IMR-90 (cell line): ENCODE measurements around the gene ZNF831. TPM values are rescaled to one million over a fixed set of nuclear protein-coding genes. Genes with fewer than 3 reads are reported as not detected.

Experiments used
- ATAC-seq: fragments of 200-7000 bp; cut with Tn5 transposase; 2 replicates; pipeline ENCODE4 v1.9.1; 2020; ENCODE audit warnings: low read depth, mild to moderate bottlenecking, moderate library complexity
- BruUV-seq: library from RNA; stranded (reverse); fragments of 400-500 nt; replicated peaks from 2 replicates; lab custom pipeline; 2021; lab: Mats Ljungman, UMichigan
- CTCF ChIA-PET: fragments of 300-600 bp; formaldehyde crosslinking; extraction: SDS; loops from one replicate; lab custom pipeline; 2021; ENCODE audit warnings: antibody characterized with exemption; lab: Yijun Ruan, JAX
- POLR2A ChIA-PET: fragments of 300-600 bp; sonication (Branson Sonifier 250); formaldehyde crosslinking; loops from one replicate; lab custom pipeline; 2022; ENCODE audit warnings: antibody characterized with exemption; ENCODE audit not compliant: unreplicated experiment; lab: Charles Lee
- DNase-seq: peaks from one replicate; pipeline ENCODE4 v3.0.0; 2013
- H2AFZ ChIP-seq: replicated peaks from 2 replicates; pipeline ENCODE3; 2013; ENCODE audit warnings: low read length, mild to moderate bottlenecking; ENCODE audit not compliant: poor library complexity
- H2AK5ac ChIP-seq: 2 replicates; pipeline ENCODE4 v1.6.1; 2013; ENCODE audit warnings: low read depth, low read length, inconsistent platforms
- H2AK9ac ChIP-seq: replicated peaks from 2 replicates; pipeline ENCODE3; 2013; ENCODE audit warnings: mild to moderate bottlenecking, low read depth, low read length, moderate library complexity; ENCODE audit not compliant: poor library complexity
- H2BK120ac ChIP-seq: 2 replicates; pipeline ENCODE4 v1.6.1; 2013; ENCODE audit warnings: low read depth, low read length, inconsistent platforms
- H2BK15ac ChIP-seq: 3 replicates; pipeline ENCODE4 v1.6.1; 2013; ENCODE audit warnings: low read depth, low read length, inconsistent platforms
- H2BK20ac ChIP-seq: 2 replicates; pipeline ENCODE4 v1.6.1; 2013; ENCODE audit warnings: low read depth, mild to moderate bottlenecking, inconsistent platforms, low read length, moderate library complexity
- H2BK5ac ChIP-seq: 2 replicates; pipeline ENCODE4 v1.6.1; 2013; ENCODE audit warnings: mild to moderate bottlenecking, low read depth, low read length, inconsistent platforms; ENCODE audit not compliant: poor library complexity, severe bottlenecking
- H3K14ac ChIP-seq: replicated peaks from 2 replicates; pipeline ENCODE4 v1.6.1; 2013; ENCODE audit warnings: low read depth, low read length, inconsistent platforms
- H3K18ac ChIP-seq: 2 replicates; pipeline ENCODE4 v1.6.1; 2013; ENCODE audit warnings: low read depth, low read length, control low read depth
- H3K23ac ChIP-seq: 2 replicates; pipeline ENCODE4 v1.6.1; 2013; ENCODE audit warnings: low read depth, low read length, inconsistent platforms
- H3K27ac ChIP-seq: 2 replicates; pipeline ENCODE4 v1.5.1; 2013; ENCODE audit warnings: mild to moderate bottlenecking, control low read depth, low read length; ENCODE audit not compliant: insufficient read depth
- H3K27me3 ChIP-seq: 2 replicates; pipeline ENCODE4 v1.6.1; 2013; ENCODE audit warnings: low read length; ENCODE audit not compliant: control insufficient read depth, insufficient read depth
- H3K36me3 ChIP-seq: 2 replicates; pipeline ENCODE4 v1.6.1; 2013; ENCODE audit warnings: low read length, mixed read lengths; ENCODE audit not compliant: control insufficient read depth, insufficient read depth
- H3K4ac ChIP-seq: 2 replicates; pipeline ENCODE4 v1.6.1; 2013; ENCODE audit warnings: low read depth, low read length, inconsistent platforms
- H3K4me1 ChIP-seq: 2 replicates; pipeline ENCODE4 v1.6.1; 2013; ENCODE audit warnings: low read length, mixed read lengths; ENCODE audit not compliant: control insufficient read depth, insufficient read depth
- H3K4me2 ChIP-seq: 2 replicates; pipeline ENCODE4 v1.6.1; 2013; ENCODE audit warnings: low read depth, mild to moderate bottlenecking, control low read depth, low read length, moderate library complexity
- H3K4me3 ChIP-seq: 2 replicates; pipeline ENCODE4 v1.5.1; 2013; ENCODE audit warnings: low read depth, mild to moderate bottlenecking, control low read depth, low read length, moderate library complexity; ENCODE audit not compliant: insufficient read depth
- H3K56ac ChIP-seq: 2 replicates; pipeline ENCODE4 v1.6.1; 2013; ENCODE audit warnings: low read length, inconsistent platforms; ENCODE audit not compliant: insufficient read depth; ENCODE audit errors: extremely low read depth
- H3K79me1 ChIP-seq, 2 experiments: 2 replicates each; pipeline ENCODE4 v1.6.1; 2013; ENCODE audit warnings: low read length in 2 of 2, inconsistent platforms in 1 of 2, low read depth in 1 of 2
- H3K9ac ChIP-seq: 2 replicates; pipeline ENCODE4 v1.6.1; 2013; ENCODE audit warnings: low read depth, low read length, control low read depth
- H3K9me1 ChIP-seq: 2 replicates; pipeline ENCODE4 v1.6.1; 2013; ENCODE audit warnings: low read length, inconsistent platforms; ENCODE audit not compliant: insufficient read depth
- H3K9me3 ChIP-seq: 2 replicates; pipeline ENCODE4 v1.6.1; 2013; ENCODE audit warnings: low read length; ENCODE audit not compliant: control insufficient read depth, insufficient read depth
- H4K20me1 ChIP-seq: 2 replicates; pipeline ENCODE4 v1.6.1; 2013; ENCODE audit warnings: low read length, inconsistent platforms; ENCODE audit not compliant: insufficient read depth
- H4K5ac ChIP-seq: 2 replicates; pipeline ENCODE4 v1.6.1; 2013; ENCODE audit warnings: mild to moderate bottlenecking, low read depth, low read length, control low read depth
- H4K8ac ChIP-seq, 2 experiments: 2 replicates each; pipeline ENCODE4 v1.6.1; 2013; ENCODE audit warnings: low read depth in 2 of 2, low read length in 2 of 2, control low read depth in 1 of 2, inconsistent platforms in 1 of 2
- H4K91ac ChIP-seq: 2 replicates; pipeline ENCODE4 v1.6.1; 2013; ENCODE audit warnings: low read depth, low read length, inconsistent platforms; ENCODE audit not compliant: insufficient read depth
- BHLHE40 ChIP-seq: fragments of 150-350 bp; IDR thresholded peaks from 2 replicates; pipeline ENCODE4 v1.6.1; 2016; ENCODE audit warnings: mild to moderate bottlenecking, low read depth, low read length
- CEBPB ChIP-seq: IDR thresholded peaks from 2 replicates; pipeline ENCODE4 v1.6.1; 2012; ENCODE audit warnings: low read depth, low read length, improper control_type of control experiment
- CHD1 ChIP-seq: IDR thresholded peaks from 2 replicates; pipeline ENCODE4 v1.6.1; 2012; ENCODE audit warnings: low read depth, low read length, improper control_type of control experiment
- CTCF ChIP-seq: conservative IDR thresholded peaks from 2 replicates; pipeline ENCODE4 v1.5.1; 2012; ENCODE audit warnings: mild to moderate bottlenecking, low read depth, low read length, improper control_type of control experiment
- ELK1 ChIP-seq: fragments of 150-350 bp; IDR thresholded peaks from 2 replicates; pipeline ENCODE4 v1.6.1; 2016; ENCODE audit warnings: low read depth, mild to moderate bottlenecking, low read length, moderate library complexity, borderline replicate concordance
- FOS ChIP-seq: fragments of 150-350 bp; IDR thresholded peaks from 2 replicates; pipeline ENCODE4 v1.6.1; 2016; ENCODE audit warnings: low read depth, low read length
- MAFK ChIP-seq: IDR thresholded peaks from 2 replicates; pipeline ENCODE4 v1.6.1; 2012; ENCODE audit warnings: low read depth, low read length, improper control_type of control experiment
- MAZ ChIP-seq: IDR thresholded peaks from 2 replicates; pipeline ENCODE4 v1.6.1; 2012; ENCODE audit warnings: low read depth, mild to moderate bottlenecking, low read length, improper control_type of control experiment, moderate library complexity, borderline replicate concordance
- MXI1 ChIP-seq: IDR thresholded peaks from 2 replicates; pipeline ENCODE4 v1.6.1; 2012; ENCODE audit warnings: low read depth, mild to moderate bottlenecking, low read length, moderate library complexity, borderline replicate concordance
- NFE2L2 ChIP-seq: fragments of 150-350 bp; IDR thresholded peaks from 2 replicates; pipeline ENCODE4 v1.6.1; 2016; ENCODE audit warnings: low read depth, mild to moderate bottlenecking, low read length
- POLR2A ChIP-seq: IDR thresholded peaks from 2 replicates; pipeline ENCODE4 v1.6.1; 2012; ENCODE audit warnings: mild to moderate bottlenecking, low read depth, low read length
- RAD21 ChIP-seq: IDR thresholded peaks from 2 replicates; pipeline ENCODE4 v1.6.1; 2012; ENCODE audit warnings: low read length, improper control_type of control experiment
- RCOR1 ChIP-seq: IDR thresholded peaks from 2 replicates; pipeline ENCODE4 v1.6.1; 2012; ENCODE audit warnings: mild to moderate bottlenecking, low read length, improper control_type of control experiment; ENCODE audit not compliant: insufficient replicate concordance
- RFX5 ChIP-seq: IDR thresholded peaks from 2 replicates; pipeline ENCODE4 v1.8.0; 2012; ENCODE audit warnings: low read depth, mild to moderate bottlenecking, low read length, moderate library complexity
- SMC3 ChIP-seq: fragments of 150-350 bp; IDR thresholded peaks from 2 replicates; pipeline ENCODE4 v1.6.1; 2016; ENCODE audit warnings: low read depth, mild to moderate bottlenecking, antibody characterized with exemption, low read length, moderate library complexity
- USF2 ChIP-seq: fragments of 150-350 bp; IDR thresholded peaks from 2 replicates; pipeline ENCODE4 v1.6.1; 2017; ENCODE audit warnings: mild to moderate bottlenecking, antibody characterized with exemption, low read length, low read depth
- WGBS, 2 experiments: methylation state at CpG; one replicate each; pipeline versions ENCODE4 v1.1.5 to v1.1.7; 2013; ENCODE audit warnings: missing lambda C conversion rate in 2 of 2; ENCODE audit not compliant: insufficient read length in 1 of 2; ENCODE audit errors: extremely low coverage in 2 of 2; 5-methylcytosine and 5-hydroxymethylcytosine counted together
- dilution Hi-C: fragments of 300-500 bp; cut with HindIII; formaldehyde crosslinking; loops from one replicate; pipeline ENCODE4 v1.14.3; 2018; ENCODE audit warnings: low sequenced_read_pairs; ENCODE audit not compliant: unreplicated experiment
- in situ Hi-C: fragments of 300-500 bp; cut with MboI; formaldehyde crosslinking; loops from 3 replicates; pipeline ENCODE4 v1.14.3; 2019; ENCODE audit warnings: low sequenced_read_pairs, inconsistent platforms, mixed read lengths
- intact Hi-C: fragments of 100-400 bp; cut with micrococcal nuclease; formaldehyde crosslinking; loops from 2 replicates; pipeline ENCODE4 v1.10.0; 2022
- polyA plus RNA-seq, 3 experiments: library from polyadenylated mRNA; depleted of rRNA; stranded (reverse); fragments of >200 nt; gene quantifications; 2 replicates each; pipeline ENCODE4 v1.2.3, GENCODE V29; 2012; ENCODE audit warnings: low replicate concordance in 1 of 3
- total RNA-seq: library from RNA; depleted of rRNA; stranded (reverse); fragments of >200 nt; gene quantifications from 2 replicates; pipeline ENCODE4 v1.2.3, GENCODE V29; 2012

Gene ZNF831
- total and polyA plus RNA-seq, 2 of the 4 experiments (the other 2 are of a cell fraction): not detected

DNA sequence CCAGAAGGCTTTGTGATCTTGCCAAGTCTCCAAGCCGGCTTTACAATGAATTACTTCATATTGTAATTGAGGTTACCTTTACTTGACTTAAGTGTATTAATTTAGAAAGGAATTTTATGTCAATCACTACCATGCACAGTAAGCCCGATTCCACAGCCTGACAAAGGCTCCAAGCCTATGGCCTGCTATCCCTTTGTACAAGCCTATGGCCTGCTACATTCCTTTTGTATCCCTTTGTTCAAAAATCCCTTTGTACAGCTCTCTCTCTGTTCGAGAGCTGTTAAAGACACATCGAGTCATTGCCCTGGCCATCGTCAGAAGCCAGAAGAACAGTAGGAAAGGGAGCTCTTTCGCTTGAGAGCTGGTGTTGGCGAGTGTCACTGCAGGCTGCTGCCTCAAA lies 134.1 kb downstream of the ZNF831 start:
- no peak overlapping the region for H3K18ac ChIP-seq
- H2AK5ac ChIP-seq: no peak overlapping the region
- intact Hi-C loops: no loop called here
- no peak overlapping the region for H2BK20ac ChIP-seq
- WGBS, 2 experiments: no CpG with 5 or more reads among the region's 7 CpGs
- H4K91ac ChIP-seq: no peak overlapping the region
- in situ Hi-C loops: no loop called here
- DNase-seq: no peak
- H3K23ac ChIP-seq: no peak overlapping the region
- no peaks in the 10 kb centered on the region for H4K20me1 ChIP-seq
- no peak overlapping the region for H3K9ac ChIP-seq
- no peak overlapping the region for H2BK120ac ChIP-seq
- H3K4me3 ChIP-seq: no peak overlapping the region
- no peaks in the 10 kb centered on the region for H3K9me1 ChIP-seq
- H3K4me2 ChIP-seq: no peak overlapping the region
- no TSS peak for BruUV-seq
- H4K8ac ChIP-seq: no peak overlapping the region
- ChIA-PET CTCF (no interaction called here), POLR2A (no interaction called here)
- H4K5ac ChIP-seq: no peak overlapping the region
- no peaks in the 10 kb centered on the region; the same call in 1 of the 2 replicates for H3K27me3 ChIP-seq
- no peak overlapping the region for H2AFZ ChIP-seq
- no peak overlapping the region for H2AK9ac ChIP-seq
- H3K4me1 ChIP-seq: no peaks in the 10 kb centered on the region
- no peaks in the 10 kb centered on the region for H3K9me3 ChIP-seq
- no peak for ATAC-seq
- H2BK15ac ChIP-seq: no peak overlapping the region
- H3K79me1 ChIP-seq: no peaks in the 10 kb centered on the region
- no peak overlapping the region for H3K14ac ChIP-seq
- TF ChIP-seq RAD21 (no peak), BHLHE40 (no peak), CHD1 (no peak), POLR2A (no peak), NFE2L2 (no peak), USF2 (no peak), SMC3 (no peak), RCOR1 (no peak), ELK1 (no peak), CTCF (no peak), CEBPB (no peak), MAFK (no peak), MAZ (no peak), MXI1 (no peak), RFX5 (no peak), FOS (no peak)
- H3K56ac ChIP-seq: no peak overlapping the region
- H3K27ac ChIP-seq: no peak overlapping the region
- no peak overlapping the region for H2BK5ac ChIP-seq
- dilution Hi-C loops: no loop called here
- no peak overlapping the region for H3K4ac ChIP-seq
- no peaks in the 10 kb centered on the region for H3K36me3 ChIP-seq
